RPMI7951 (cell line): Measurements from ENCODE around the gene ECEL1. TPM values are rescaled to one million over a fixed set of nuclear protein-coding genes. Genes with fewer than 3 reads are reported as not detected.

Source experiments
- DNase-seq: peaks from one replicate; pipeline ENCODE4 v3.0.0-alpha.2; 2012; ENCODE audit warnings: low read depth
- total RNA-seq: library from RNA; depleted of rRNA; stranded (reverse); fragments of >200 nt; shearing (Covaris generic); gene quantifications from 2 replicates; pipeline ENCODE4 v1.2.3, GENCODE V29; 2014

The ECEL1 gene
- total RNA-seq, 1 experiment from 2014 or later = not detected

GRCh38 chr2:232498452-232498851 is 10.8 kb upstream of the ECEL1 start:
- DNase-seq = no peak

GRCh38 chr2:232497348-232497747 is 9.7 kb upstream of the ECEL1 start:
- DNase-seq = no peak

GRCh38 chr2:232496501-232497270 is 9.1 kb upstream of the ECEL1 start:
- DNase-seq = no peak

- DNase-seq = no peak
Measured at GRCh38 chr2:232495292-232495691, 7.7 kb upstream of the ECEL1 start.

GRCh38 chr2:232494542-232494941 is 6.9 kb upstream of the ECEL1 start:
- no peak for DNase-seq

GRCh38 chr2:232493701-232494474 is 6.3 kb upstream of the ECEL1 start:
- DNase-seq = no peak

- no peak for DNase-seq
Measured at GRCh38 chr2:232492963-232493700, 5.5 kb upstream of the ECEL1 start.

- DNase-seq = no peak
Measured at GRCh38 chr2:232492236-232492848, 4.7 kb upstream of the ECEL1 start.

GRCh38 chr2:232491139-232491780 is 3.6 kb upstream of the ECEL1 start:
- no peak for DNase-seq

- no peak for DNase-seq
Measured at GRCh38 chr2:232490221-232491138, 2.8 kb upstream of the ECEL1 start.

- no peak for DNase-seq
Measured at GRCh38 chr2:232489516-232490220, 2.0 kb upstream of the ECEL1 start.

GRCh38 chr2:232488721-232489300 is 1.2 kb upstream of the ECEL1 start:
- no peak for DNase-seq

- no peak for DNase-seq
Measured at GRCh38 chr2:232488097-232488711, 570 bp upstream of the ECEL1 start.

- DNase-seq = no peak
Measured at GRCh38 chr2:232486558-232487384, 863 bp downstream of the ECEL1 start.

- no peak for DNase-seq
Measured at GRCh38 chr2:232485757-232486557, 1.7 kb downstream of the ECEL1 start.

GRCh38 chr2:232485348-232485756 is 2.3 kb downstream of the ECEL1 start:
- DNase-seq = no peak
